GM12875 (cell line): Measurements from ENCODE around the gene GNB5.
A peak's percentile ranks its signal among the peaks of the same experiment; 100 is the strongest.
"Not testable (repeated sequence)": the region's sequence is repeated elsewhere in the genome, so short reads cannot be mapped to it uniquely, and the experiment has no call there.

Experiments
- H3K4me3 ChIP-seq: one replicate; pipeline ENCODE4 v1.5.1; 2011; ENCODE audit warnings: low read depth, low read length, control low read depth
- TF ChIP-seq, protein P1 (sequence below): IDR thresholded peaks from 2 replicates; pipeline ENCODE4 v1.5.1; 2011; ENCODE audit warnings: low read depth, mild to moderate bottlenecking, control low read depth, inconsistent platforms, low read length, moderate library complexity, borderline replicate concordance; ENCODE audit not compliant: insufficient read depth

GNB5 gene

DNA sequence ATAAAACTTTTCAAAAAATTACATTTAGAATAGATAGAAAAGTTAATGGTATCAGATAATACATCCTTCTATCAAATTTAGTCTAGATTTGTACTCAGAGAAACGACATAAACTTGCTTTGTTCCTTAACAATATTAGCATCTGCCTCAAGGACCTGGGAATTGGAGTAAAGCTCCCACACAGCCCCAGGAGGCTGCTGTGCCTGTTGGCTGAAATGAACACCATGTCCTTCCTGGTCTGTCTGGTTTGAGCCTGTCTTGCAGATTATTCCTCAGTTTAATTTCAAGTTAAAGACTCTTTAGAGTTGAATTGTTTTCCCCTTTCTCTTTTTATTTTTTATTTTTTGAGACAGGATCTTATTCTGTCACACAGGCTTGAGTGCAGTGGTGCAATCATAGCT lies 19.4 kb downstream of the GNB5 start:
- H3K4me3 ChIP-seq, result no peak overlapping the region
- TF ChIP-seq, protein P1, sequence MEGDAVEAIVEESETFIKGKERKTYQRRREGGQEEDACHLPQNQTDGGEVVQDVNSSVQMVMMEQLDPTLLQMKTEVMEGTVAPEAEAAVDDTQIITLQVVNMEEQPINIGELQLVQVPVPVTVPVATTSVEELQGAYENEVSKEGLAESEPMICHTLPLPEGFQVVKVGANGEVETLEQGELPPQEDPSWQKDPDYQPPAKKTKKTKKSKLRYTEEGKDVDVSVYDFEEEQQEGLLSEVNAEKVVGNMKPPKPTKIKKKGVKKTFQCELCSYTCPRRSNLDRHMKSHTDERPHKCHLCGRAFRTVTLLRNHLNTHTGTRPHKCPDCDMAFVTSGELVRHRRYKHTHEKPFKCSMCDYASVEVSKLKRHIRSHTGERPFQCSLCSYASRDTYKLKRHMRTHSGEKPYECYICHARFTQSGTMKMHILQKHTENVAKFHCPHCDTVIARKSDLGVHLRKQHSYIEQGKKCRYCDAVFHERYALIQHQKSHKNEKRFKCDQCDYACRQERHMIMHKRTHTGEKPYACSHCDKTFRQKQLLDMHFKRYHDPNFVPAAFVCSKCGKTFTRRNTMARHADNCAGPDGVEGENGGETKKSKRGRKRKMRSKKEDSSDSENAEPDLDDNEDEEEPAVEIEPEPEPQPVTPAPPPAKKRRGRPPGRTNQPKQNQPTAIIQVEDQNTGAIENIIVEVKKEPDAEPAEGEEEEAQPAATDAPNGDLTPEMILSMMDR, result no peak

DNA sequence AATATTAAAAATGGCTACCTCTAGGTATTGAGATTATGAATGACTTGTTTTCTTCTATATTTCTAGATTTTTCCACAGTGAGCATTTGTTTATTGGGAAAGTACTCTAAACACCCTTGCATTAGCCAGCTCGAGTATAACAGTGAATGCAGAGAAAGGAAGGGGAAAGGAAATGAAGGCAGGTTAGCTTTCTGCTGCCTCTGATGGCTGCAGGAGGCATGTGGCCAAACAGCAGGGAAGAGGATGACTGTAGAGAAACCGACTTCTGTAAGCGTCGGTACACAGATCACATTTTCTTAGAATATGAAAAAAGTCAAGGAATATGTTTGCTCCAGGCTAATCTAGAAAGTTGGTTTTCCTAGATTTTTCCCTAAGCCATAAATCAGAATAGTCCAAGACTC lies 19.8 kb downstream of the GNB5 start:
- TF ChIP-seq, protein P1, result no peak
- no peak overlapping the region for H3K4me3 ChIP-seq

DNA sequence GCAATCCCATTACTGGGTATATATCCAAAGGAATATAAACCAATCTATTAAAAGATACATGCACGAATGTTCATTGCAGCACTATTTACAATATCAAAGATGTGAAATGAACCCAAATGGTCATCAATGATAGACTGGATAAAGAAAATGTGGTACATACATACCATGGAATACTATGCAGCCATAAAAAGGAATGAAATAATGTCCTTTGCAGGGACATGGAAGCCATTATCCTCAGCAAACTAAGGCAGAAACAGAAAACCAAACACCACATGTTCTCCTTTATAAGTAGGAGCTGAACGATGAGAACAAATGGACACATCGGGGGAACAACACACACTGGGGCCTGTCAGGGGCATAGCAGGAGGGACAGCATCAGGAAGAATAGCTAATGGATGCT lies 21.0 kb downstream of the GNB5 start:
- H3K4me3 ChIP-seq, result not testable (repeated sequence)

DNA sequence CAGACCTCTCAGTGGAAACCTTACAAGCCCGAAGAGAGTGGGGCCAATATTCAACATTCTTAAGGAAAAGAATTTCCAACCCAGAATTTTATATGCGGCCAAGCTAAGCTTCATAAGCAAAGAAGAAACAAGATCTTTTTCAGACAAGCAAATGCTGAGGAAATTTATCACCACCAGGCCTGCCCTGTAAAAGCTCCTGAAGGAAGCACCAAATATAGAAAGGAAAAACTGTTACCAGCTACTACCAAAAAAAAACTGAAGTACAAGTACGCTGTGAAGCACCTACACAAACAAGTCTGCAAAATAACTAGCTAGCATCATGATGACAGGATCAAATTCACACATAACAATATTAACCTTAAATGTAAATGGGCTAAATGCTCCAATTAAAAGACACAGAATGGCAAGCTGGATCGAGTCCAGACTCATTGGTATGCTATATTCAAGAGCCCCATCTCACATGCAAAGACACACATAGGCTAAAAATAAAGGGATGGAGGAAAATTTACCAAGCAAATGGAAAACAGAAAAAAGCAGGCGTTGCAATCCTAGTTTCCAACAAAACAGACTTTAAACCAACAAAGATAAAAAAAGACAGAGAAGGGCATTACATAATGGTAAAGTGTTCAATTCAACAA lies 25.6 kb downstream of the GNB5 start:
- not testable (repeated sequence) for H3K4me3 ChIP-seq

DNA sequence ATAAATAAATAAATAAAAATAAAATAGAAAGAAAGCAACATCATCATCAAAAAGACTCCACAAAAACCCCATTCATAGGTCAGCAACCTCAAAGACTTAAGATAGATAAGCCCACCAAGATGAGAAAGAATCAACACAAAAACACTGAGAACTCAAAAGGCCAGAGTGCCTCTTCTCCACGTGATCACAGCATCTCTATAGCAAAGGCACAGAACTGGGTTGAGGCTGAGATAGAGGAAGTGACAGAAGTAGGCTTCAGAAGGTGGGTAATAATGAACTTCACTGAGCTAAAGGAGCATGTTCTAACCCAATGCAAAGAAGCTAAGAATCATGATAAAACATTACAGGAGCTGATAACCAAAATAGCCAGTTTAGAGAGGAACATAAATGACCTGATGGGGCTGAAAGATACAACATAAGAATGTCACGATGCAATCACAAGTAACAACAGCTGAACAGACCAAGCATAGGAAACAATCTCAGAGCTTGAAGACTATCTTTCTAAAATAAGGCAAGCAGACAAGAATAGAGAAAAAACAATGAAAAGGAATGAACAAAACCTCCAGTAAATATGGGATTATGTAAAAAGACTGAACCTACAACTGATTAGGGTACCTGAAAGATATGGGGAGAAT lies 26.4 kb downstream of the GNB5 start:
- TF ChIP-seq, protein P1, result no peak
- no peak overlapping the region for H3K4me3 ChIP-seq

DNA sequence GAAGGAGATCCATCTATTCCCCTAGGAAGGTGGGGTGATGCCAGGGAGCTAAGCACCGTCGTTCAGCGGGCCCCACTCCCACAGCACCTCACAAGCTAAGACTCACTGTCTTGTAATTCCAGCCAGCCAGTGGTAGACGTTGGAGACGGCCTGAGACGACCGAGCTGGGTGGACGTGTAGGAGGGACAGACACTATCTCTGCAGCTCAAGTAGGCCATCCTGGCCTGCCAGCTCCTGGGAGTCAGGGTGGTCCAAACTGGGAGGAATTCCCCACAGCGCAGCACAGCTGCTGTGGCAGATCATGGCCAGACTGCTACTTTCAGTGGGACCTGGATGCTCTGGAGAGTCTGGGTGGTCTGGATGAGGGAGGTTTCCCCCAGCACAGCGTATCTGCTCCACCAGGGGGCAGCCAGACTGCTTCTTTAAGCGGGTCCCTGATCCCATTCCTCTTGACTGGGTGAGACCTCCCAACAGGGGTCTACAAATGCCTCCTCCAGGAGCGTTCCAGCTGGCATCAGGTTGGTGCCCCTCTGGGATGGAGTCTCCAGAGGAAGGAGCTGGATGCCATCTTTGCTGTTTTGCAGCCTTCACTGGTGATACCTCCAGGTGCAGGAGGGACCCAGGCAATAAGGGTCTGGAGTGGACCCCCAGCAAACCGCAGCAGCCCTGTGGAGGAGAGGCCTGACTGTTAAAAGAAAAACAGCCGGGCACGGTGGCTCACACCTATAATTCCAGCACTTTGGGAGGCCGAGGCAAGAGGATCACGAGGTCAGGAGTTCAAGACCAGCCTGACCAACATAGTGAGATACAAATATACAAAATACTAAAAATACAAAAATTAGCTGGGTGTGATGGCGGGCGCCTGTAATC lies 27.6 kb downstream of the GNB5 start:
- TF ChIP-seq, protein P1, result peak; percentile 45

DNA sequence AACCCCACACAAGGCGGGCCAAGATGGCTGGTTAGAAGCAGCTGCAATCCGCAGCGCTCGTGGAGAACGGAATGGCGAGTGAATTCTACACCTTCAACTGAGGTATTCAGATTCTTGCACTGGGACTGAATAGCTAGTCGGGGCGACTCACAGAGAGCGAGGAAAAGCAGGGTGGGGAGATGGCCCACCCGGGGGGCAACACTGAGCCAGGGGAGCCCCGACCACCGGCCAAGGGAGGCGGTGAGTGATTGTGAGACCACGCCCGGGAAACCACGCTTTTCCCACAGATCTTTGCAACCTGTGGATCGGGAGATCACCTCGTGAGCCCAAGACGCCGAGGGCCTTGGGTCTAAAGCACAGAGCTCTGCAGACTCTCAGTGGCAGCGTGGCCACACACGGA lies 28.3 kb downstream of the GNB5 start:
- no peak overlapping the region for H3K4me3 ChIP-seq
- TF ChIP-seq, protein P1, result no peak

More for the DNA sequence above, 27.6 kb downstream of the GNB5 start:
- H3K4me3 ChIP-seq, result no peak overlapping the region

DNA sequence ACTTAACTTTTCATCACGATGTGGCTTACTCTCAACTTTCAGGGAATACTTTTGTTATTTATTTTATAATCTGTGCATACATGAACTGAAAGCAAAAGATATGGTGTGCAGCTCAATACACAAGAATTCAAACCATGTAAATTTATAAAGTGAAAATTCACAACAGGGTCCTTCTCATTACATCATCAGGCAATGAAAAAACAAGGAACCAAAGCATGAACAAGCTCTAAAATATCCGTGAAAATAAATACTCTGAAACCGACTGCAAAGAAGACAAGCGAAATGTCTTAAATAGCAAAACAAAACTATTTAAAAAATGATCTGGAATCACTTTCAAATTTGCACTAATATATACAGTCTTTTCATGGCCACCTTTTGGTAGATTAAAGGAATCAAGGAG lies 28.9 kb downstream of the GNB5 start:
- H3K4me3 ChIP-seq, result no peak overlapping the region
- TF ChIP-seq, protein P1, result no peak
